ENCODE results near the gene PNMA8B. TPM values are rescaled to one million over a fixed set of nuclear protein-coding genes. Genes with fewer than 3 reads are reported as not detected.

PNMA8B gene
- polyA plus RNA-seq, 1 of the 3 experiments (the other 2 are of a cell fraction), result 0.92 TPM

DNA sequence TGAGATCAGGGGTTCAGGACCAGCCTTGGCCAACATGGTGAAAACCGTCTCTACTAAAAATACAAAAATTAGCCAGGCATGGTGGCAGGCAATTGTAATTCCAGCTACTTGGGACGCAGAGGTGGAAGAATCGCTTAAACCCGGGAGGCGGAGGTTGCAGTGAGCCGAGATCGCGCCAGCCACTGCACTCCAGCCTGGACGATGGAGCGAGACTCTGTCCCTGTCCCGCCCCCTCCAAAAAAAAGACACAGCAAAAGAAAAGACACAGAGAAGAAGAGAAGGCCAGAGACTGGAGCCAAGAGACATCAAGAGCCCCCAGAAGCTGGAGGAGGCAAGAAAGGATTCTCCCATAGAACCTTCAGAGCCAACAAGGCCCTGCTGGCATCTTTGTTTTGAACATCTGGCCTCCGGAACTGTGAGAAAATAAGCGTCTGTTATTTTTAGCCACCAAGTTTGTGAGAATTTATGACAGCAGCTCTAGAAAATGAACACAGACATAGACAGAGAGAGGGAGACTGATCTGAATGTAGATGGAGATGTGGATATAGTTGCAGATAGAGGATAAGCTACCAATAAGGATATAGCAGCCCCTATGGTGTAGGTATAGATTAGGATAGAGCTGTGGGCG is 25.7 kb upstream of the PNMA8B start (continued):
- TF ChIP-seq, protein P1, sequence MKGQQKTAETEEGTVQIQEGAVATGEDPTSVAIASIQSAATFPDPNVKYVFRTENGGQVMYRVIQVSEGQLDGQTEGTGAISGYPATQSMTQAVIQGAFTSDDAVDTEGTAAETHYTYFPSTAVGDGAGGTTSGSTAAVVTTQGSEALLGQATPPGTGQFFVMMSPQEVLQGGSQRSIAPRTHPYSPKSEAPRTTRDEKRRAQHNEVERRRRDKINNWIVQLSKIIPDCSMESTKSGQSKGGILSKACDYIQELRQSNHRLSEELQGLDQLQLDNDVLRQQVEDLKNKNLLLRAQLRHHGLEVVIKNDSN (IDR thresholded peaks at IDR 0.05; ENCODE audit: borderline replicate concordance, low read depth), result no peak
- no peak for TF ChIP-seq RFX5 (IDR thresholded peaks at IDR 0.05; ENCODE audit: low read length)
- TF ChIP-seq FOSL2 (IDR thresholded peaks at IDR 0.05; ENCODE audit: borderline replicate concordance, low read depth), result no peak
- no peak for TF ChIP-seq JUND (IDR thresholded peaks at IDR 0.05)
- TF ChIP-seq GABPA (IDR thresholded peaks at IDR 0.05; ENCODE audit: low read depth), result no peak

GRCh38 chr19:46520616-46521015 is 24.9 kb upstream of the PNMA8B start:
- no peak overlapping the region for H3K9ac ChIP-seq
- H3K4me2 ChIP-seq, result no peak overlapping the region
- no peaks in the 10 kb centered on the region for H3K79me2 ChIP-seq (ENCODE audit: insufficient read depth)
- H3K27ac ChIP-seq (ENCODE audit: low read depth in 2 of 2, low read length in 1 of 2), result no peak overlapping the region
- no peaks in the 10 kb centered on the region for H3F3A ChIP-seq (replicated peaks; ENCODE audit: insufficient read depth)
- CTCF ChIA-PET, result interaction anchor here (1.7 to 9.7 kb wide), 5 partner anchors 7 to 125 kb away, joined by 4 to 102 read pairs (median 30); no protein-coding TSS in a partner anchor
- H3K36me3 ChIP-seq (replicated peaks in 1 of 2; ENCODE audit: control insufficient read depth in 1 of 2, insufficient read depth in 2 of 2, low read length in 1 of 2), result no peaks in the 10 kb centered on the region
- H3K27me3 ChIP-seq (ENCODE audit: insufficient read depth), result no peaks in the 10 kb centered on the region; the same call in 1 of the 2 replicates
- POLR2A ChIA-PET, result no interaction called here
- no peaks in the 10 kb centered on the region for H3K4me1 ChIP-seq (ENCODE audit: control insufficient read depth in 1 of 2, insufficient read depth in 2 of 2, low read depth in 1 of 2, low read length in 1 of 2)
- TF ChIP-seq RXRA (IDR thresholded peaks at IDR 0.05; ENCODE audit: borderline replicate concordance, low read depth), result no peak
- TF ChIP-seq, protein P2, sequence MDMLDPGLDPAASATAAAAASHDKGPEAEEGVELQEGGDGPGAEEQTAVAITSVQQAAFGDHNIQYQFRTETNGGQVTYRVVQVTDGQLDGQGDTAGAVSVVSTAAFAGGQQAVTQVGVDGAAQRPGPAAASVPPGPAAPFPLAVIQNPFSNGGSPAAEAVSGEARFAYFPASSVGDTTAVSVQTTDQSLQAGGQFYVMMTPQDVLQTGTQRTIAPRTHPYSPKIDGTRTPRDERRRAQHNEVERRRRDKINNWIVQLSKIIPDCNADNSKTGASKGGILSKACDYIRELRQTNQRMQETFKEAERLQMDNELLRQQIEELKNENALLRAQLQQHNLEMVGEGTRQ (IDR thresholded peaks at IDR 0.05; ENCODE audit: borderline replicate concordance, low read depth, low read length), result no peak
- TF ChIP-seq, protein P3, sequence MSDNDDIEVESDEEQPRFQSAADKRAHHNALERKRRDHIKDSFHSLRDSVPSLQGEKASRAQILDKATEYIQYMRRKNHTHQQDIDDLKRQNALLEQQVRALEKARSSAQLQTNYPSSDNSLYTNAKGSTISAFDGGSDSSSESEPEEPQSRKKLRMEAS (IDR thresholded peaks at IDR 0.05; ENCODE audit: low read depth), result no peak
- no peak for TF ChIP-seq GABPA (IDR thresholded peaks at IDR 0.05; ENCODE audit: low read depth)
- H4K20me1 ChIP-seq (ENCODE audit: insufficient read depth), result no peaks in the 10 kb centered on the region
- H3K9me2 ChIP-seq, result no peaks in the 10 kb centered on the region
- 85% methylated on average over 6 of the region's 6 CpGs for WGBS (ENCODE audit: low lambda C conversion rate)
- no peaks in the 10 kb centered on the region for H3K9me3 ChIP-seq
- H2AFZ ChIP-seq (ENCODE audit: low read depth), result no peak overlapping the region
- no peak overlapping the region for H3K4me3 ChIP-seq (ENCODE audit: low read depth in 2 of 2, low read length in 1 of 2)
- DNase-seq, result no peak

DNA sequence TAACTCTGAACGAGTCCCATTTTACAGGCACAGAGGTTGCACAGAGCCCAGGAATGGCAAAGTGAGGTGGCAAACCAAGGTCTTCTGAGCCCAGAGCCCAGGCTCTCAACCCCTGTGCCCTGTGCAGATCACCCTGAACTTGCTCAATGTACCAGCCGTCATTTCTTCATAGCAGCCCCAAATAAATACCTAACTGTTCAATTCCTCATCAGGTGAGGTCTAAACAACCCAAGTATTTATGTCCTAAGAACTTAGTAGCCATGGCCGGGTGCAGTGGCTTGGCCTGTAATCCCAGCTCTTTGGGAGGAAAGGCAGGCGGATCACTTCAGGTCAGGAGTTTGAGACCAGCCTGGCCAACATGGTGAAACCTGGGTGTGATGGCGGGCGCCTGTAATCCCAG is 21.8 kb upstream of the PNMA8B start:
- Histone ChIP-seq H3K4me3 (ENCODE audit: low read depth in 2 of 2, low read length in 1 of 2) (no peak overlapping the region), H3K9ac (no peak overlapping the region), H3F3A (replicated peaks; ENCODE audit: insufficient read depth) (no peaks in the 10 kb centered on the region), H4K20me1 (ENCODE audit: insufficient read depth) (no peaks in the 10 kb centered on the region), H3K27me3 (ENCODE audit: insufficient read depth) (no peaks in the 10 kb centered on the region; the same call in 1 of the 2 replicates), H3K36me3 (replicated peaks in 1 of 2; ENCODE audit: control insufficient read depth in 1 of 2, insufficient read depth in 2 of 2, low read length in 1 of 2) (no peaks in the 10 kb centered on the region), H3K4me2 (no peak overlapping the region), H3K9me2 (no peaks in the 10 kb centered on the region), H3K79me2 (ENCODE audit: insufficient read depth) (no peaks in the 10 kb centered on the region), H3K4me1 (ENCODE audit: control insufficient read depth in 1 of 2, insufficient read depth in 2 of 2, low read depth in 1 of 2, low read length in 1 of 2) (no peaks in the 10 kb centered on the region), H3K27ac (ENCODE audit: low read depth in 2 of 2, low read length in 1 of 2) (no peak overlapping the region), H3K9me3 (no peaks in the 10 kb centered on the region), H2AFZ (ENCODE audit: low read depth) (no peak overlapping the region)
- DNase-seq, result no peak
- ChIA-PET POLR2A (no interaction called here), CTCF (interaction anchor here (0.6 to 9.7 kb wide), 9 partner anchors 9 to 137 kb away, joined by 3 to 134 read pairs (median 8); no protein-coding TSS in a partner anchor)
- WGBS (ENCODE audit: low lambda C conversion rate), result 85% methylated on average over 6 of the region's 6 CpGs
- no peak for TF ChIP-seq EZH2phosphoT487 (IDR thresholded peaks at IDR 0.05; ENCODE audit: borderline replicate concordance, low read depth)
- TF ChIP-seq EP300 (IDR thresholded peaks at IDR 0.05; ENCODE audit: borderline replicate concordance in 1 of 2, low read depth in 1 of 2, low read length in 1 of 2), result no peak
- no peak for TF ChIP-seq ZBTB33 (IDR thresholded peaks at IDR 0.05; ENCODE audit: borderline replicate concordance, low read depth)
- TF ChIP-seq TCF12 (IDR thresholded peaks at IDR 0.05), result no peak
- no peak for TF ChIP-seq RCOR1 (IDR thresholded peaks at IDR 0.05; ENCODE audit: low read length)
- no peak for TF ChIP-seq TEAD4 (IDR thresholded peaks at IDR 0.05; ENCODE audit: borderline replicate concordance, insufficient read depth)
- no peak for TF ChIP-seq JUND (IDR thresholded peaks at IDR 0.05)
- TF ChIP-seq FOXJ3 (CRISPR knock-in tag; IDR thresholded peaks at IDR 0.05), result no peak
- no peak for TF ChIP-seq GABPA (IDR thresholded peaks at IDR 0.05; ENCODE audit: low read depth)
- no peak for TF ChIP-seq YY1 (IDR thresholded peaks at IDR 0.05; ENCODE audit: low read depth)
- no peak for TF ChIP-seq GATA2 (CRISPR knock-in tag; IDR thresholded peaks at IDR 0.05)
- TF ChIP-seq REST (IDR thresholded peaks at IDR 0.05; ENCODE audit: low read depth, low read length), result no peak
